HUES64 (cell line): ENCODE results near the gene MMP25.
"Not testable (repeated sequence)": the region's sequence is repeated elsewhere in the genome, so short reads cannot be mapped to it uniquely, and the experiment has no call there.

Experiments used
- H3K27ac ChIP-seq: 2 replicates; pipeline ENCODE4 v1.7.0; 2013; ENCODE audit warnings: low read depth, low read length, inconsistent platforms
- H3K27me3 ChIP-seq: 2 replicates; pipeline ENCODE4 v1.6.1; 2013; ENCODE audit warnings: mild to moderate bottlenecking, low read length; ENCODE audit not compliant: insufficient read depth
- H3K36me3 ChIP-seq: 2 replicates; pipeline ENCODE4 v1.6.1; 2013; ENCODE audit warnings: mild to moderate bottlenecking, low read length; ENCODE audit not compliant: insufficient read depth
- H3K4me1 ChIP-seq: 2 replicates; pipeline ENCODE4 v1.6.1; 2013; ENCODE audit warnings: mild to moderate bottlenecking, low read length, moderate library complexity; ENCODE audit not compliant: insufficient read depth
- H3K4me3 ChIP-seq: 2 replicates; pipeline ENCODE4 v1.5.1; 2013; ENCODE audit warnings: mild to moderate bottlenecking, low read length, moderate library complexity
- H3K9ac ChIP-seq: 2 replicates; pipeline ENCODE4 v1.6.1; 2013; ENCODE audit warnings: mild to moderate bottlenecking, low read depth, low read length
- H3K9me3 ChIP-seq: 2 replicates; pipeline ENCODE4 v1.6.1; 2013; ENCODE audit warnings: low read depth, low read length; ENCODE audit not compliant: insufficient read depth
- WGBS: fragments of 150-250, 120-280 bp; methylation state at CpG from one replicate; pipeline ENCODE4 v1.1.7; 2013; ENCODE audit warnings: missing lambda C conversion rate; 5-methylcytosine and 5-hydroxymethylcytosine counted together

Gene MMP25

GRCh38 chr16:3070608-3071111 lies 24.3 kb downstream of the MMP25 start:
- 0 out of 2 replicates have a peak, but pooled peaks cover 2% of the 10 kb centered on the region for H3K4me1 ChIP-seq
- no peak overlapping the region for H3K9ac ChIP-seq
- no peak overlapping the region for H3K4me3 ChIP-seq
- H3K9me3 ChIP-seq, result no peaks in the 10 kb centered on the region
- no peaks in the 10 kb centered on the region for H3K36me3 ChIP-seq
- H3K27me3 ChIP-seq, result no peaks in the 10 kb centered on the region
- WGBS, result 86% methylated on average over 9 of the region's 9 CpGs
- no peak overlapping the region for H3K27ac ChIP-seq

- Histone ChIP-seq H3K9ac (no peak overlapping the region), H3K4me1 (0 out of 2 replicates have a peak, but pooled peaks cover 2% of the 10 kb centered on the region), H3K36me3 (no peaks in the 10 kb centered on the region), H3K27ac (no peak overlapping the region), H3K4me3 (no peak overlapping the region), H3K27me3 (no peaks in the 10 kb centered on the region), H3K9me3 (no peaks in the 10 kb centered on the region)
- WGBS, result 89% methylated on average over 7 of the region's 7 CpGs
Measured at GRCh38 chr16:3071655-3072054, 25.3 kb downstream of the MMP25 start.

GRCh38 chr16:3072148-3072547 lies 25.8 kb downstream of the MMP25 start:
- not testable (repeated sequence) for H3K27me3 ChIP-seq, H3K27ac ChIP-seq, H3K4me1 ChIP-seq, H3K9me3 ChIP-seq, H3K36me3 ChIP-seq, H3K4me3 ChIP-seq, H3K9ac ChIP-seq
- WGBS, result 83% methylated on average over 2 of the region's 4 CpGs

- not testable (repeated sequence) for H3K4me3 ChIP-seq, H3K27me3 ChIP-seq, H3K36me3 ChIP-seq, H3K9me3 ChIP-seq, H3K9ac ChIP-seq, H3K27ac ChIP-seq, H3K4me1 ChIP-seq
- 80% methylated on average over 7 of the region's 18 CpGs for WGBS
Measured at GRCh38 chr16:3072576-3073263, 26.4 kb downstream of the MMP25 start.

GRCh38 chr16:3073448-3073847 lies 27.1 kb downstream of the MMP25 start:
- no peak overlapping the region for H3K4me3 ChIP-seq
- WGBS, result 93% methylated on average over 7 of the region's 7 CpGs
- no peaks in the 10 kb centered on the region for H3K9me3 ChIP-seq
- H3K4me1 ChIP-seq, result peaks cover 4% of the 10 kb centered on the region
- no peak overlapping the region for H3K27ac ChIP-seq
- no peaks in the 10 kb centered on the region for H3K36me3 ChIP-seq
- H3K27me3 ChIP-seq, result no peaks in the 10 kb centered on the region
- no peak overlapping the region for H3K9ac ChIP-seq

GRCh38 chr16:3074860-3075522 lies 28.6 kb downstream of the MMP25 start:
- H3K9ac ChIP-seq, result no peak overlapping the region
- no peak overlapping the region for H3K27ac ChIP-seq
- WGBS, result 79% methylated on average over 9 of the region's 9 CpGs
- H3K4me3 ChIP-seq, result no peak overlapping the region
- H3K36me3 ChIP-seq, result no peaks in the 10 kb centered on the region
- no peaks in the 10 kb centered on the region for H3K9me3 ChIP-seq
- no peaks in the 10 kb centered on the region for H3K27me3 ChIP-seq
- peaks cover 15% of the 10 kb centered on the region for H3K4me1 ChIP-seq

GRCh38 chr16:3075523-3075915 lies 29.2 kb downstream of the MMP25 start:
- no peak overlapping the region for H3K9ac ChIP-seq
- no peak overlapping the region for H3K4me3 ChIP-seq
- WGBS, result 58% methylated on average over 10 of the region's 10 CpGs
- no peaks in the 10 kb centered on the region for H3K9me3 ChIP-seq
- H3K36me3 ChIP-seq, result no peaks in the 10 kb centered on the region
- no peak overlapping the region for H3K27ac ChIP-seq
- peaks cover 15% of the 10 kb centered on the region for H3K4me1 ChIP-seq
- H3K27me3 ChIP-seq, result no peaks in the 10 kb centered on the region

- WGBS, result 93% methylated on average over 6 of the region's 6 CpGs
- not testable (repeated sequence) for H3K9me3 ChIP-seq, H3K27me3 ChIP-seq, H3K9ac ChIP-seq, H3K36me3 ChIP-seq, H3K27ac ChIP-seq, H3K4me3 ChIP-seq
- H3K4me1 ChIP-seq, result peaks cover 15% of the 10 kb centered on the region
Measured at GRCh38 chr16:3075946-3076345, 29.6 kb downstream of the MMP25 start.

GRCh38 chr16:3076577-3076976 lies 30.2 kb downstream of the MMP25 start:
- Histone ChIP-seq H3K9ac (no peak overlapping the region), H3K9me3 (no peaks in the 10 kb centered on the region), H3K36me3 (no peaks in the 10 kb centered on the region), H3K4me3 (no peak overlapping the region), H3K27ac (no peak overlapping the region), H3K4me1 (peaks cover 15% of the 10 kb centered on the region), H3K27me3 (no peaks in the 10 kb centered on the region)
- 78% methylated on average over 6 of the region's 6 CpGs for WGBS

- no peak overlapping the region for H3K4me3 ChIP-seq
- no peak overlapping the region for H3K9ac ChIP-seq
- no peak overlapping the region for H3K27ac ChIP-seq
- no peaks in the 10 kb centered on the region for H3K9me3 ChIP-seq
- WGBS, result 95% methylated on average over 17 of the region's 17 CpGs
- no peaks in the 10 kb centered on the region for H3K36me3 ChIP-seq
- no peaks in the 10 kb centered on the region for H3K27me3 ChIP-seq
- H3K4me1 ChIP-seq, result peaks cover 15% of the 10 kb centered on the region
Measured at GRCh38 chr16:3080024-3080423, 33.7 kb downstream of the MMP25 start.

- WGBS, result 95% methylated on average over 13 of the region's 13 CpGs
- not testable (repeated sequence) for H3K4me3 ChIP-seq, H3K9me3 ChIP-seq, H3K9ac ChIP-seq, H3K27me3 ChIP-seq, H3K27ac ChIP-seq, H3K36me3 ChIP-seq
- peaks cover 12% of the 10 kb centered on the region for H3K4me1 ChIP-seq
Measured at GRCh38 chr16:3081957-3082356, 35.6 kb downstream of the MMP25 start.
